Right lobe of liver (tissue), 4 donors: Measurements from ENCODE around the gene SPP1.
A peak's percentile ranks its signal among the peaks of the same experiment; 100 is the strongest.

Experiments
- POLR2A ChIP-seq: fragments of 450-650 bp; IDR thresholded peaks from one replicate; pipeline ENCODE4 v1.6.1; 2017; ENCODE audit warnings: antibody characterized with exemption, mild to moderate bottlenecking
- TF ChIP-seq, protein P1 (sequence below), 4 donors: fragments of 200-600 bp in 3 of 4; fragments of 450-650 bp in 1 of 4; IDR thresholded peaks; one replicate each; pipeline versions ENCODE4 v1.5.1 to v1.8.0; 2016 to 2022; ENCODE audit warnings: antibody characterized with exemption in 4 of 4, mild to moderate bottlenecking in 2 of 4
- donor health status: DM: no; HTN: no; CAD: no.
- donor health status: DM: no; HTN: no; CAD: no.
- donor health status: DM: no; HTN: yes; CAD: no.

DNA sequence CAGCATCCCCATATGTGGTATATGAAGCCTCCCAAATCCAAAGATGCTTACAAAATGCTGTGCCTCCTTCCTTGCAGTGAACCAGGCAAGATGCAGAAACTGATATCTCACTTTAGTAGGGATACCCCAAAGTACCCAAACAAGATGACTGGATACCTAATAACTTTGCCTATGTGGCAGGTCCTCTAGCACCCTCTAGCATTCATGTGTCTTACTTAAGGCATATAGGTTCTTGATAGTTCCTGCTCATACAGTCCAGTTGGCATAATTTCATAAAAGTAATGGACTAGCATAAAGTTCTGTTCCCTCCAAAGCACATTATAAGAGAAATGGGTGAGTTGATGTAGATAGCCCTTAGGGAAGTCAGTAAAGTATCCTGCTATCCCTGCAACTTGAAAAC, 36.8 kb upstream of the SPP1 start:
- no peak for TF ChIP-seq POLR2A
- TF ChIP-seq, protein P1, sequence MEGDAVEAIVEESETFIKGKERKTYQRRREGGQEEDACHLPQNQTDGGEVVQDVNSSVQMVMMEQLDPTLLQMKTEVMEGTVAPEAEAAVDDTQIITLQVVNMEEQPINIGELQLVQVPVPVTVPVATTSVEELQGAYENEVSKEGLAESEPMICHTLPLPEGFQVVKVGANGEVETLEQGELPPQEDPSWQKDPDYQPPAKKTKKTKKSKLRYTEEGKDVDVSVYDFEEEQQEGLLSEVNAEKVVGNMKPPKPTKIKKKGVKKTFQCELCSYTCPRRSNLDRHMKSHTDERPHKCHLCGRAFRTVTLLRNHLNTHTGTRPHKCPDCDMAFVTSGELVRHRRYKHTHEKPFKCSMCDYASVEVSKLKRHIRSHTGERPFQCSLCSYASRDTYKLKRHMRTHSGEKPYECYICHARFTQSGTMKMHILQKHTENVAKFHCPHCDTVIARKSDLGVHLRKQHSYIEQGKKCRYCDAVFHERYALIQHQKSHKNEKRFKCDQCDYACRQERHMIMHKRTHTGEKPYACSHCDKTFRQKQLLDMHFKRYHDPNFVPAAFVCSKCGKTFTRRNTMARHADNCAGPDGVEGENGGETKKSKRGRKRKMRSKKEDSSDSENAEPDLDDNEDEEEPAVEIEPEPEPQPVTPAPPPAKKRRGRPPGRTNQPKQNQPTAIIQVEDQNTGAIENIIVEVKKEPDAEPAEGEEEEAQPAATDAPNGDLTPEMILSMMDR (IDR thresholded peaks at IDR 0.05) = peak in 1 of 4 donors; percentile 12
